PC-3 (cell line): ENCODE data around the gene SPRN. TPM values are rescaled to one million over a fixed set of nuclear protein-coding genes. Genes with fewer than 3 reads are reported as not detected.

Source experiments
- ATAC-seq: fragments of 200-7000 bp; cut with Tn5 transposase; 2 replicates; pipeline ENCODE4 v1.9.1; 2020; ENCODE audit warnings: mild to moderate bottlenecking, moderate library complexity
- BruUV-seq: library from RNA; stranded (reverse); fragments of 400-500 nt; replicated peaks from 2 replicates; lab custom pipeline; 2021; lab: Mats Ljungman, UMichigan
- CTCF ChIA-PET: fragments of 300-600 bp; sonication (Branson Sonifier 250); formaldehyde crosslinking; loops from one replicate; lab custom pipeline; 2022; ENCODE audit warnings: antibody characterized with exemption; lab: Charles Lee
- POLR2A ChIA-PET: fragments of 300-600 bp; sonication (Branson Sonifier 250); formaldehyde crosslinking; loops from one replicate; lab custom pipeline; 2022; ENCODE audit warnings: antibody characterized with exemption; ENCODE audit not compliant: unreplicated experiment; lab: Charles Lee
- DNase-seq: peaks from one replicate; pipeline ENCODE4 v3.0.0-alpha.2; 2015
- H2AFZ ChIP-seq: fragments of 300-600 bp; sonication (generic); 2 replicates; pipeline ENCODE4 v1.6.0; 2016; ENCODE audit warnings: antibody characterized with exemption, low read length
- H3F3A ChIP-seq: fragments of 300-600 bp; sonication (generic); one replicate; pipeline ENCODE4 v1.6.0; 2017; ENCODE audit warnings: antibody characterized with exemption, low read length, control low read depth, mild to moderate bottlenecking; ENCODE audit not compliant: unreplicated experiment
- H3K27ac ChIP-seq: fragments of 300-600 bp; sonication (generic); 2 replicates; pipeline ENCODE4 v1.5.1; 2016; ENCODE audit warnings: mild to moderate bottlenecking, low read length
- H3K27me3 ChIP-seq: fragments of 300-600 bp; sonication (generic); 2 replicates; pipeline ENCODE4 v1.6.1; 2016; ENCODE audit warnings: low read length, mixed read lengths
- H3K36me3 ChIP-seq: fragments of 300-600 bp; sonication (generic); 2 replicates; pipeline ENCODE4 v1.6.1; 2016; ENCODE audit warnings: low read depth, mixed run types, low read length, mixed read lengths
- H3K4me1 ChIP-seq: fragments of 300-600 bp; sonication (generic); 2 replicates; pipeline ENCODE4 v1.5.1; 2016; ENCODE audit warnings: low read length; ENCODE audit not compliant: insufficient read depth
- H3K4me2 ChIP-seq: fragments of 300-600 bp; sonication (generic); 2 replicates; pipeline ENCODE4 v1.6.0; 2016; ENCODE audit warnings: low read length
- H3K4me3 ChIP-seq: fragments of 300-600 bp; sonication (generic); 2 replicates; pipeline ENCODE4 v1.5.1; 2016; ENCODE audit warnings: mild to moderate bottlenecking, low read length, mixed read lengths
- H3K79me2 ChIP-seq: fragments of 300-600 bp; sonication (generic); 2 replicates; pipeline ENCODE4 v1.6.1; 2017; ENCODE audit warnings: low read length, mixed read lengths
- H3K9ac ChIP-seq: fragments of 300-600 bp; sonication (generic); 2 replicates; pipeline ENCODE4 v1.6.0; 2016; ENCODE audit warnings: mild to moderate bottlenecking, low read length
- H3K9me2 ChIP-seq: fragments of 300-600 bp; sonication (generic); replicated peaks from 2 replicates; pipeline ENCODE4 v1.6.1; 2016; ENCODE audit warnings: mixed run types, low read length, mixed read lengths
- H3K9me3 ChIP-seq: fragments of 300-600 bp; sonication (generic); 2 replicates; pipeline ENCODE4 v1.6.1; 2016; ENCODE audit warnings: low read length, mixed read lengths
- H4K20me1 ChIP-seq: fragments of 300-600 bp; sonication (generic); 2 replicates; pipeline ENCODE4 v1.6.1; 2016; ENCODE audit warnings: low read length, mixed read lengths
- CTCF ChIP-seq: fragments of 300-600 bp; sonication (generic); conservative IDR thresholded peaks from 2 replicates; pipeline ENCODE4 v1.5.1; 2017; ENCODE audit warnings: antibody characterized with exemption, low read depth, mild to moderate bottlenecking, low read length
- EZH2 ChIP-seq: fragments of 300-600 bp; sonication (generic); IDR thresholded peaks from one replicate; pipeline ENCODE4 v1.6.1; 2017; ENCODE audit warnings: antibody characterized with exemption, mild to moderate bottlenecking, low read length; ENCODE audit not compliant: unreplicated experiment
- EZH2phosphoT487 ChIP-seq: fragments of 300-600 bp; sonication (generic); IDR thresholded peaks from 2 replicates; pipeline ENCODE4 v1.6.1; 2018; ENCODE audit warnings: mild to moderate bottlenecking, antibody characterized with exemption, low read length, borderline replicate concordance
- intact Hi-C: fragments of 100-400 bp; cut with micrococcal nuclease; formaldehyde crosslinking; loops from 2 replicates; pipeline ENCODE4 v1.9.0; 2023
- total RNA-seq: library from RNA; depleted of rRNA; stranded (reverse); fragments of >200 nt; gene quantifications from 2 replicates; pipeline ENCODE4 v1.2.3, GENCODE V29; 2014

Gene SPRN
- total RNA-seq, 1 experiment from 2014 or later: not detected

- H3K4me1 ChIP-seq: no peaks in the 10 kb centered on the region; the same call in 1 of the 2 replicates
- no peaks in the 10 kb centered on the region for H3K9me3 ChIP-seq
- intact Hi-C loops: no loop called here
- no TSS peak for BruUV-seq
- ChIA-PET CTCF (no interaction called here), POLR2A (interaction anchor here (0.7 kb wide), 1 partner anchor 14 kb away, joined by 5 read pairs; no protein-coding TSS in a partner anchor)
- no peak overlapping the region for H3K27ac ChIP-seq
- no peaks in the 10 kb centered on the region for H3K27me3 ChIP-seq
- no peak for ATAC-seq
- no peaks in the 10 kb centered on the region for H3F3A ChIP-seq
- DNase-seq: no peak
- peaks cover 36% of the 10 kb centered on the region for H3K36me3 ChIP-seq
- no peak overlapping the region for H3K4me2 ChIP-seq
- TF ChIP-seq EZH2 (no peak), EZH2phosphoT487 (no peak), CTCF (no peak)
- peaks cover 73% of the 10 kb centered on the region for H3K79me2 ChIP-seq
- H3K9me2 ChIP-seq: no peaks in the 10 kb centered on the region
- peaks cover 7% of the 10 kb centered on the region; the same call in 1 of the 2 replicates for H4K20me1 ChIP-seq
- H3K4me3 ChIP-seq: no peak overlapping the region
- H3K9ac ChIP-seq: no peak overlapping the region
- no peak overlapping the region for H2AFZ ChIP-seq
Measured at GRCh38 chr10:133405272-133405671, 19.2 kb downstream of the SPRN start.

GRCh38 chr10:133403784-133404183 is 20.6 kb downstream of the SPRN start:
- Histone ChIP-seq H3K27ac (peak overlapping the region; percentile 11; the same call in 1 of the 2 replicates), H3K79me2 (peaks cover 63% of the 10 kb centered on the region), H4K20me1 (peaks cover 7% of the 10 kb centered on the region; the same call in 1 of the 2 replicates), H3K9me2 (no peaks in the 10 kb centered on the region), H3K4me2 (no peak overlapping the region), H3K4me3 (no peak overlapping the region), H3K9me3 (no peaks in the 10 kb centered on the region), H3K27me3 (no peaks in the 10 kb centered on the region), H3K9ac (no peak overlapping the region), H3K4me1 (no peaks in the 10 kb centered on the region; the same call in 1 of the 2 replicates), H3K36me3 (peaks cover 22% of the 10 kb centered on the region), H3F3A (no peaks in the 10 kb centered on the region), H2AFZ (no peak overlapping the region)
- no TSS peak for BruUV-seq
- DNase-seq (no peak), ATAC-seq (no peak)
- ChIA-PET POLR2A (no interaction called here), CTCF (no interaction called here)
- intact Hi-C loops: no loop called here
- TF ChIP-seq EZH2: no peak
- TF ChIP-seq CTCF: no peak
- TF ChIP-seq EZH2phosphoT487: no peak

- ATAC-seq: no peak
- peaks cover 7% of the 10 kb centered on the region; the same call in 1 of the 2 replicates for H4K20me1 ChIP-seq
- intact Hi-C loops: no loop called here
Measured at GRCh38 chr10:133403359-133403758, 21.1 kb downstream of the SPRN start.

More at GRCh38 chr10:133403359-133403758, 21.1 kb downstream of the SPRN start:
- Histone ChIP-seq H3K36me3 (peaks cover 21% of the 10 kb centered on the region), H3K4me2 (no peak overlapping the region), H3F3A (no peaks in the 10 kb centered on the region), H2AFZ (no peak overlapping the region), H3K27me3 (no peaks in the 10 kb centered on the region), H3K79me2 (peaks cover 63% of the 10 kb centered on the region), H3K4me1 (peaks cover under 1% of the 10 kb centered on the region), H3K9ac (no peak overlapping the region), H3K27ac (peak overlapping the region; percentile 11; the same call in 1 of the 2 replicates), H3K9me2 (no peaks in the 10 kb centered on the region), H3K9me3 (no peaks in the 10 kb centered on the region), H3K4me3 (no peak overlapping the region)
- no peak for DNase-seq
- BruUV-seq: no TSS peak
- no peak for TF ChIP-seq EZH2phosphoT487
- POLR2A ChIA-PET: no interaction called here
- CTCF ChIA-PET: no interaction called here
